Measurements from ENCODE around the gene WTAP.
A peak's percentile ranks its signal among the peaks of the same experiment; 100 is the strongest.
"Not testable (repeated sequence)": the region's sequence is repeated elsewhere in the genome, so short reads cannot be mapped to it uniquely, and the experiment has no call there.

The WTAP gene

GRCh38 chr6:159714404-159714803, 12.9 kb upstream of the WTAP start:
- ATAC-seq (ENCODE audit: low read depth) (no peak), DNase-seq (ENCODE audit: low spot score in 2 of 2) (no peak)
- H3K9me3 Mint-ChIP-seq = no peaks in the 10 kb centered on the region
- no peaks in the 10 kb centered on the region for H3K27me3 Mint-ChIP-seq
- peaks cover 5% of the 10 kb centered on the region for H3K4me1 Mint-ChIP-seq
- H3K27ac Mint-ChIP-seq = no peak overlapping the region
- H3K4me3 Mint-ChIP-seq = no peak overlapping the region
- H3K36me3 Mint-ChIP-seq = peaks cover 3% of the 10 kb centered on the region

GRCh38 chr6:159715166-159715565, 12.1 kb upstream of the WTAP start:
- H3K9me3 Mint-ChIP-seq = no peaks in the 10 kb centered on the region
- peaks cover 5% of the 10 kb centered on the region for H3K4me1 Mint-ChIP-seq
- no peak overlapping the region for H3K4me3 Mint-ChIP-seq
- no peaks in the 10 kb centered on the region for H3K27me3 Mint-ChIP-seq
- H3K27ac Mint-ChIP-seq = no peak overlapping the region
- ATAC-seq (ENCODE audit: low read depth) (no peak), DNase-seq (ENCODE audit: low spot score in 2 of 2) (no peak)
- H3K36me3 Mint-ChIP-seq = peaks cover 3% of the 10 kb centered on the region

GRCh38 chr6:159715605-159716004, 11.7 kb upstream of the WTAP start:
- no peaks in the 10 kb centered on the region for H3K27me3 Mint-ChIP-seq
- peaks cover 3% of the 10 kb centered on the region for H3K36me3 Mint-ChIP-seq
- H3K4me3 Mint-ChIP-seq = no peak overlapping the region
- DNase-seq (ENCODE audit: low spot score in 2 of 2) (no peak), ATAC-seq (ENCODE audit: low read depth) (no peak)
- no peak overlapping the region for H3K27ac Mint-ChIP-seq
- H3K4me1 Mint-ChIP-seq = peaks cover 5% of the 10 kb centered on the region
- H3K9me3 Mint-ChIP-seq = no peaks in the 10 kb centered on the region

GRCh38 chr6:159716247-159717096, 10.8 kb upstream of the WTAP start:
- no peaks in the 10 kb centered on the region for H3K27me3 Mint-ChIP-seq
- no peak overlapping the region for H3K4me3 Mint-ChIP-seq
- H3K9me3 Mint-ChIP-seq = no peaks in the 10 kb centered on the region
- H3K4me1 Mint-ChIP-seq = peaks cover 5% of the 10 kb centered on the region
- DNase-seq (ENCODE audit: low spot score in 2 of 2) (no peak), ATAC-seq (ENCODE audit: low read depth) (no peak)
- no peak overlapping the region for H3K27ac Mint-ChIP-seq
- peaks cover 3% of the 10 kb centered on the region for H3K36me3 Mint-ChIP-seq

GRCh38 chr6:159718634-159719033, 8.7 kb upstream of the WTAP start:
- Mint-ChIP-seq H3K4me3 (no peak overlapping the region), H3K27me3 (no peaks in the 10 kb centered on the region), H3K36me3 (peaks cover 10% of the 10 kb centered on the region), H3K9me3 (no peaks in the 10 kb centered on the region), H3K27ac (no peak overlapping the region), H3K4me1 (peaks cover 9% of the 10 kb centered on the region)
- DNase-seq (ENCODE audit: low spot score in 2 of 2) (no peak), ATAC-seq (ENCODE audit: low read depth) (no peak)

GRCh38 chr6:159719287-159719686, 8.0 kb upstream of the WTAP start:
- Mint-ChIP-seq H3K9me3 (no peaks in the 10 kb centered on the region), H3K27me3 (no peaks in the 10 kb centered on the region), H3K27ac (no peak overlapping the region), H3K4me1 (peaks cover 9% of the 10 kb centered on the region), H3K4me3 (no peak overlapping the region), H3K36me3 (peaks cover 10% of the 10 kb centered on the region)
- DNase-seq (ENCODE audit: low spot score in 2 of 2) (no peak), ATAC-seq (ENCODE audit: low read depth) (no peak)

- ATAC-seq (ENCODE audit: low read depth) = peak; percentile 75
- H3K36me3 Mint-ChIP-seq = peaks cover 7% of the 10 kb centered on the region
These were observed 6.6 kb upstream of the WTAP start for GRCh38 chr6:159720708-159721107.

GRCh38 chr6:159721981-159722380, 5.3 kb upstream of the WTAP start:
- not testable (repeated sequence) for H3K4me3 Mint-ChIP-seq; H3K9me3 Mint-ChIP-seq; DNase-seq (ENCODE audit: low spot score in 2 of 2); H3K36me3 Mint-ChIP-seq; H3K27ac Mint-ChIP-seq; H3K27me3 Mint-ChIP-seq; ATAC-seq (ENCODE audit: low read depth)
- H3K4me1 Mint-ChIP-seq = peaks cover 14% of the 10 kb centered on the region

More at GRCh38 chr6:159720708-159721107, 6.6 kb upstream of the WTAP start:
- Mint-ChIP-seq H3K27ac (no peak overlapping the region), H3K9me3 (no peaks in the 10 kb centered on the region), H3K4me3 (no peak overlapping the region), H3K27me3 (no peaks in the 10 kb centered on the region), H3K4me1 (peaks cover 6% of the 10 kb centered on the region)
- peak in 1 of 2 donors; percentile 44 for DNase-seq (ENCODE audit: low spot score in 2 of 2)

- peaks cover 7% of the 10 kb centered on the region for H3K36me3 Mint-ChIP-seq
- DNase-seq (ENCODE audit: low spot score in 2 of 2) (no peak), ATAC-seq (ENCODE audit: low read depth) (no peak)
- no peak overlapping the region for H3K27ac Mint-ChIP-seq
- H3K4me1 Mint-ChIP-seq = peaks cover 14% of the 10 kb centered on the region
- H3K27me3 Mint-ChIP-seq = no peaks in the 10 kb centered on the region
- no peak overlapping the region for H3K4me3 Mint-ChIP-seq
- no peaks in the 10 kb centered on the region for H3K9me3 Mint-ChIP-seq
These were observed 4.7 kb upstream of the WTAP start for GRCh38 chr6:159722655-159723054.

GRCh38 chr6:159723259-159723658, 4.0 kb upstream of the WTAP start:
- ATAC-seq (ENCODE audit: low read depth) (no peak), DNase-seq (ENCODE audit: low spot score in 2 of 2) (no peak)
- Mint-ChIP-seq H3K27ac (no peak overlapping the region), H3K4me1 (peaks cover 14% of the 10 kb centered on the region), H3K27me3 (no peaks in the 10 kb centered on the region), H3K9me3 (no peaks in the 10 kb centered on the region), H3K4me3 (no peak overlapping the region), H3K36me3 (peaks cover 7% of the 10 kb centered on the region)

- no peak overlapping the region for H3K4me3 Mint-ChIP-seq
These were observed 2.5 kb upstream of the WTAP start for GRCh38 chr6:159724778-159725177.

GRCh38 chr6:159725208-159725607, 2.1 kb upstream of the WTAP start:
- not testable (repeated sequence) for H3K27ac Mint-ChIP-seq; ATAC-seq (ENCODE audit: low read depth); H3K27me3 Mint-ChIP-seq; H3K36me3 Mint-ChIP-seq; DNase-seq (ENCODE audit: low spot score in 2 of 2); H3K4me3 Mint-ChIP-seq; H3K9me3 Mint-ChIP-seq
- peaks cover 17% of the 10 kb centered on the region for H3K4me1 Mint-ChIP-seq

More at GRCh38 chr6:159724778-159725177, 2.5 kb upstream of the WTAP start:
- ATAC-seq (ENCODE audit: low read depth) (no peak), DNase-seq (ENCODE audit: low spot score in 2 of 2) (no peak)
- Mint-ChIP-seq H3K27me3 (no peaks in the 10 kb centered on the region), H3K36me3 (peaks cover 7% of the 10 kb centered on the region), H3K27ac (no peak overlapping the region), H3K4me1 (peaks cover 17% of the 10 kb centered on the region), H3K9me3 (no peaks in the 10 kb centered on the region)

GRCh38 chr6:159726255-159726917, 920 bp upstream of the WTAP start:
- peaks cover 21% of the 10 kb centered on the region for H3K4me1 Mint-ChIP-seq
- no peaks in the 10 kb centered on the region for H3K9me3 Mint-ChIP-seq
- peak overlapping the region; percentile 98 for H3K27ac Mint-ChIP-seq
- DNase-seq (ENCODE audit: low spot score in 2 of 2) (no peak), ATAC-seq (ENCODE audit: low read depth) (no peak)
- H3K36me3 Mint-ChIP-seq = peaks cover 7% of the 10 kb centered on the region
- no peaks in the 10 kb centered on the region for H3K27me3 Mint-ChIP-seq
- H3K4me3 Mint-ChIP-seq = peak overlapping the region; percentile 94

- no peaks in the 10 kb centered on the region for H3K27me3 Mint-ChIP-seq
- peaks cover 26% of the 10 kb centered on the region for H3K4me1 Mint-ChIP-seq
- H3K36me3 Mint-ChIP-seq = peaks cover 4% of the 10 kb centered on the region
- H3K27ac Mint-ChIP-seq = peak overlapping the region; percentile 98
- ATAC-seq (ENCODE audit: low read depth) (peak; percentile 32), DNase-seq (ENCODE audit: low spot score in 2 of 2) (no peak)
- H3K9me3 Mint-ChIP-seq = no peaks in the 10 kb centered on the region
- H3K4me3 Mint-ChIP-seq = peak overlapping the region; percentile 83
These were observed 575 bp downstream of the WTAP start for GRCh38 chr6:159727717-159728445.
